ENCODE data around the gene WDR81.
"Not testable (repeated sequence)": the region's sequence is repeated elsewhere in the genome, so short reads cannot be mapped to it uniquely, and the experiment has no call there.

The WDR81 gene

GRCh38 chr17:1766382-1767135, 42.1 kb downstream of the WDR81 start:
- no peak for TF ChIP-seq CTCF (IDR thresholded peaks at IDR 0.05)
- no peak for DNase-seq
- Mint-ChIP-seq H3K36me3 (ENCODE audit: low read depth) (peaks cover 17% of the 10 kb centered on the region), H3K27me3 (ENCODE audit: low read depth, poor library complexity) (peaks cover 3% of the 10 kb centered on the region), H3K4me3 (no peak overlapping the region), H3K4me1 (peaks cover 48% of the 10 kb centered on the region), H3K9me3 (no peaks in the 10 kb centered on the region), H3K27ac (no peak overlapping the region)

- Mint-ChIP-seq H3K27ac (no peak overlapping the region), H3K36me3 (ENCODE audit: low read depth) (peaks cover 20% of the 10 kb centered on the region), H3K27me3 (ENCODE audit: low read depth, poor library complexity) (peaks cover 3% of the 10 kb centered on the region), H3K4me1 (peaks cover 40% of the 10 kb centered on the region), H3K4me3 (no peak overlapping the region), H3K9me3 (no peaks in the 10 kb centered on the region)
- no peak for TF ChIP-seq CTCF (IDR thresholded peaks at IDR 0.05)
- no peak for DNase-seq
Observed at GRCh38 chr17:1767358-1767757, 42.9 kb downstream of the WDR81 start.

GRCh38 chr17:1769822-1770477, 45.4 kb downstream of the WDR81 start:
- Mint-ChIP-seq H3K9me3 (no peaks in the 10 kb centered on the region), H3K27ac (peak overlapping the region; percentile 82), H3K36me3 (ENCODE audit: low read depth) (peaks cover 38% of the 10 kb centered on the region), H3K4me3 (no peak overlapping the region), H3K4me1 (peaks cover 18% of the 10 kb centered on the region), H3K27me3 (ENCODE audit: low read depth, poor library complexity) (peaks cover 3% of the 10 kb centered on the region)
- DNase-seq, result peak; percentile 29
- TF ChIP-seq CTCF (IDR thresholded peaks at IDR 0.05), result no peak

GRCh38 chr17:1773000-1773695, 48.6 kb downstream of the WDR81 start:
- Mint-ChIP-seq H3K4me1 (peaks cover 13% of the 10 kb centered on the region), H3K36me3 (ENCODE audit: low read depth) (peaks cover 49% of the 10 kb centered on the region), H3K27ac (peak overlapping the region; percentile 85)
- not testable (repeated sequence) for H3K27me3 Mint-ChIP-seq (ENCODE audit: low read depth, poor library complexity); H3K4me3 Mint-ChIP-seq; H3K9me3 Mint-ChIP-seq; DNase-seq

- peaks cover 13% of the 10 kb centered on the region for H3K4me1 Mint-ChIP-seq
- no peaks in the 10 kb centered on the region for H3K27me3 Mint-ChIP-seq (ENCODE audit: low read depth, poor library complexity)
- TF ChIP-seq CTCF (IDR thresholded peaks at IDR 0.05), result no peak
- H3K4me3 Mint-ChIP-seq, result no peak overlapping the region
- H3K36me3 Mint-ChIP-seq (ENCODE audit: low read depth), result peaks cover 49% of the 10 kb centered on the region
- H3K9me3 Mint-ChIP-seq, result no peaks in the 10 kb centered on the region
- no peak overlapping the region for H3K27ac Mint-ChIP-seq
- no peak for DNase-seq
Observed at GRCh38 chr17:1773696-1774181, 49.2 kb downstream of the WDR81 start.
